ENCODE data around the gene SMIM41. TPM values are rescaled to one million over a fixed set of nuclear protein-coding genes. Genes with fewer than 3 reads are reported as not detected.

SMIM41 gene
- not detected in 5 replicates for total RNA-seq (2022; extraction: Qiagen RNA extraction; ENCODE audit: low read depth)

DNA sequence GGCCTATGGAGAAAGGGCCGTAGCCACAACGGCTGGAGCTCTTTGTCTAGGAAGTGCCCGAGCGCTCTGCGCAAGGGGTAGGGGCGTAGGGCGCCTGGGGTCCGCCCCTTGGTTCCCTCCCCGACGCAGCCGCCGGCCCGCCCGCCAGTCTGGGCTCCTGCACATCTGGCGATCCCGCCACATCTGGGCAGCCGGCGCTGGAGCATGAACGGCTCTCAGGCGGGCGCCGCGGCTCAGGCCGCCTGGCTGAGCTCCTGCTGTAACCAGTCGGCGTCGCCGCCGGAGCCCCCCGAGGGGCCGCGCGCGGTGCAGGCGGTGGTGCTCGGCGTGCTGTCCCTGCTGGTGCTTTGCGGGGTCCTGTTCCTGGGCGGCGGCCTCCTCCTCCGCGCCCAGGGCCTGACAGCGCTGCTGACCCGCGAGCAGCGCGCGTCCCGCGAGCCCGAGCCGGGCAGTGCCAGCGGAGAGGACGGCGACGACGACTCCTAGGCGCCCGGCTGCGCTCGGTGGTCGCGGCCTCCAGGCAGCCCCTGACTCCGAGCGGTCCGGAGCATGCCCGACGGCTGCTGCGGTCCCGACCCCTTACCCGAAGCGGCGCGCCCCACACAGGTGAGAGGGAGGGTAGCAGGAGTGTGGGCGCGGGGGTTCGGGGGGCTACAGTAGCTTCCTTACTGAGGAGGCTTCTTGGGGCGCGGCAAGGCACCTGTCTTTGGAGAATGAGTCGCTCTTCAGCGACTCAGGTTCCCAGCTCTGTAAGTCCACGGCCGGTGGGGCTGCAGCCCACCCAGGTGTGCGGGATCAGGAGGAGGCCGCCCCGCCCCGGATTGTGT lies at the start of gene SMIM41:
TSS of gene SMIM41 (plus strand) at position 129 of the 827 bp plus-strand sequence. CDS start at position 205, 76 bp downstream.

DNA sequence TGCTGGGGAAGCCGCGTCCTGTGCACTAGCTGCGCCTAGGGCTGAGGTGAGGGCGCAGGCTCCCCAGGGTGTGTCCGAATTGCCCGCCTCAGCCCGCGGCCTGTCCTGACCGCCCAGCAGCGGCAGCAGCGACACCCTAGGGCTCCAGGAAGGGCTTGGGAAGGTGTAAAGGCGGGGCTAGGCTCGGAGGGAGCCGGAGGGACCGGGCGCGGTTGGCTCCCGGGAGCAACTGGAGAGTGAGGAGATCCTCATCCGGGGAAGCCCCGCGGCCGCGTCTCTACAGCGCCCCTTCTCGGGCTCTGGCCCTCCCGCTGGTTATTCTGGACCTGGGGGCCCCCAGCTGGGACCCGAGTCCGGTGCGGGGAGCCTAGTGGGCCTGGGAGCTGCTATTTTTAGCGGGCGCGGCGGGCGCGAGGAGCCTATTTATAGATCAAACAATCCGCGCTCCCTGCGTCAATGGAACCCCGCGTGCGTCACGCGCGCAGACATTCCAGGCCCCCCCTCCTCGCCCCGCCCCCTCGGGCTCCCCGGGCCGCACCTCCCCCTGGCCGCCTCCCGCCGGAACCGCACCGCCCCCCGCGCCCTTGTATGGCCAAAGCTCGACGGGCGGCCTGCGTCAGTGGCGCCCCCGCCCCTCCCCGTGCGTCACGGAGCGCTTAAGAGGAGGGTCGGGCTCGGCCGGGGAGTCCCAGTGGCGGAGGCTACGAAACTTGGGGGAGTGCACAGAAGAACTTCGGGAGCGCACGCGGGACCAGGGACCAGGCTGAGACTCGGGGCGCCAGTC lies 28.6 kb upstream of the SMIM41 start, which contains the start of gene NR4A1:
TSS of gene NR4A1 (plus strand) at position 685 of the 784 bp plus-strand sequence. CDS start 2,887 bp downstream, outside the sequence.

DNA sequence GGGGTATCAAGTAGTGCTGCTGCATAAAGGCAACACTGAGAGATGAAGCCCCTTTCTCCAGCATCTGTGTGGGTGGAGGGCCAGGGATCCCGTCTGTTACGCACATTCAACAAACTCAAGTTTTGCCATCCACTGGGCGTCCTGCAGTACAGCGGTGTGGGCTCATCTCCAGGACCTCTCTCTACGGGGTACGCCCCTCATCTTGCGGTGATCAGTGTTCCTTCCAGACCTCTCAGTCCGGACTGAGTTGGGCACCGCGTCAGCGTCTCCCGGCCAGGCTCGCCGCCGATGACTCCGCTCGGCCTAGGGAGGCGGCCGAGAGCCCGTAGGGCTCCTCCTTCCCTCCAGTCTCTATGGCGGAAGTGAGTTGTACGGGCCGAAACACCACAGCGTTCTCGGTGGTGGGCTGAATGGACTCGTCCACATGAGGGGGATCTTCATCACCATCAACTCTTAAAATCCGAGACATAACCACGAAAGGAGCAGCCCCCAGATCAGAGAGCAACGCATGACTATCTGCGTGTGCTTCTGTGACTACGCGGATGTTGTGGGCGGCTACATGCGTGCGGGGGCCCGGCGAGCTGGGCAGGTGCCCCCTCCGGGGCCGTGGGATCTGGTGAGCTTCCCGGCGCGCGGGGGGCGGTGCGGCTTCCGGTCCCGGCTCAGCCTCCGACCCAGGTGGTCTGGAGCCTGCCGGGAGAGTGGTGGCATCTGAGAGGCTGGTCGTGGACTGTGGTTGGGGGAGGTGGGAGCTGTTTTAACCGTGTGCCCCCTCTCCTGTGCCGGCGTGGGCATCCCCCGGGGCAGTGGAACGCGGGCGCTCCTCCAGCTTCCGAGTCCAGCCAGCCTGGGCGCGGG lies 9.9 kb upstream of the SMIM41 start, which contains the start of gene ATG101:
TSS of gene ATG101 (plus strand) at position 652 of the 858 bp plus-strand sequence. CDS start 3,673 bp downstream, outside the sequence.

Other genes with a start within 250 kb of the SMIM41 start
- 0.14 to 0.36 TPM (median 0.34 TPM) in 5 replicates for gene FIGNL2, start 231.0 kb upstream of the SMIM41 start, total RNA-seq (2022; extraction: Qiagen RNA extraction; ENCODE audit: low read depth)
- gene ANKRD33, start 191.6 kb upstream of the SMIM41 start, total RNA-seq (2022; extraction: Qiagen RNA extraction; ENCODE audit: low read depth), result not detected in 5 replicates
- 0.05 TPM in 1 of 5 replicates, not detected in the others for gene ACVRL1, start 172.2 kb upstream of the SMIM41 start, total RNA-seq (2022; extraction: Qiagen RNA extraction; ENCODE audit: low read depth)
- 12.5 to 18.8 TPM (median 15.8 TPM) in 5 replicates for gene ACVR1B, start 128.0 kb upstream of the SMIM41 start, total RNA-seq (2022; extraction: Qiagen RNA extraction; ENCODE audit: low read depth)
- 0.25 to 0.58 TPM (median 0.49 TPM) in 5 replicates for gene TAMALIN, start 72.8 kb upstream of the SMIM41 start, total RNA-seq (2022; extraction: Qiagen RNA extraction; ENCODE audit: low read depth)
- 23.2 to 43.4 TPM (median 36.0 TPM) in 5 replicates for gene NR4A1, start 28.3 kb upstream of the SMIM41 start, total RNA-seq (2022; extraction: Qiagen RNA extraction; ENCODE audit: low read depth)
- gene ATG101, start 9.7 kb upstream of the SMIM41 start, total RNA-seq (2022; extraction: Qiagen RNA extraction; ENCODE audit: low read depth), result 63.3 to 103 TPM (median 101 TPM) in 5 replicates
- 37.5 to 66.0 TPM (median 57.9 TPM) in 5 replicates for gene KRT80, start 112.3 kb downstream of the SMIM41 start, total RNA-seq (2022; extraction: Qiagen RNA extraction; ENCODE audit: low read depth)
- 3,669 to 5,808 TPM (median 4,897 TPM) in 5 replicates for gene KRT7, start 153.5 kb downstream of the SMIM41 start, total RNA-seq (2022; extraction: Qiagen RNA extraction; ENCODE audit: low read depth)
- gene KRT86, start 194.9 kb downstream of the SMIM41 start, total RNA-seq (2022; extraction: Qiagen RNA extraction; ENCODE audit: low read depth), result 32.5 to 48.5 TPM (median 46.2 TPM) in 5 replicates
- 2,470 to 4,224 TPM (median 3,729 TPM) in 5 replicates for gene KRT81, start 211.8 kb downstream of the SMIM41 start, total RNA-seq (2022; extraction: Qiagen RNA extraction; ENCODE audit: low read depth)
- gene KRT83, start 241.7 kb downstream of the SMIM41 start, total RNA-seq (2022; extraction: Qiagen RNA extraction; ENCODE audit: low read depth), result 2.9 to 6.1 TPM (median 5.1 TPM) in 5 replicates

All from A549 treated with ZK216348 at 1 μM for 4 hours (cell line).